Mucosa of descending colon (tissue), 3 donors: ENCODE measurements around the gene MAN1B1. TPM values are rescaled to one million over a fixed set of nuclear protein-coding genes. Genes with fewer than 3 reads are reported as not detected.

ENCODE experiments used
- ATAC-seq: fragments of 200-7000 bp; cut with Tn5 transposase; one replicate; pipeline ENCODE4 v1.9.1; 2020; ENCODE audit warnings: mild to moderate bottlenecking, moderate library complexity
- DNase-seq, 3 donors: peaks; one replicate each; pipeline ENCODE4 v3.0.0-alpha.2; 2020
- H3K36me3 ChIP-seq: fragments of 200-600 bp; one replicate; pipeline ENCODE4 v1.8.0; 2021; ENCODE audit warnings: low read depth, mild to moderate bottlenecking
- H3K4me1 ChIP-seq: fragments of 200-600 bp; one replicate; pipeline ENCODE4 v1.8.0; 2021; ENCODE audit warnings: low read depth, mild to moderate bottlenecking
- H3K4me3 ChIP-seq: fragments of 200-600 bp; one replicate; pipeline ENCODE4 v1.8.0; 2021; ENCODE audit warnings: mild to moderate bottlenecking
- H3K9me3 ChIP-seq: fragments of 200-600 bp; one replicate; pipeline ENCODE4 v1.8.0; 2021; ENCODE audit warnings: mild to moderate bottlenecking
- intact Hi-C, 2 donors: fragments of 100-400 bp; cut with DNase I in 1 of 2; cut with micrococcal nuclease in 1 of 2; formaldehyde crosslinking; loops; one replicate each; pipeline versions ENCODE4 v1.11.0 to v1.11.1; 2022; cut with DNase I, micrococcal nuclease
- total RNA-seq, 3 donors: library from RNA; stranded (reverse); fragmentation: NEBNext Ultra II Directional in 2 of 3; extraction: Animal tissue kit (Norgen Biotek cat#: 25700) in 2 of 3; gene quantifications; one replicate each; pipeline versions ENCODE4 v1.2.1 to v1.2.4, GENCODE V29; 2021 to 2023
- TF ChIP-seq, protein P1 (sequence below): fragments of 200-600 bp; IDR thresholded peaks from one replicate; pipeline ENCODE4 v1.8.0; 2022; ENCODE audit warnings: antibody characterized with exemption, mild to moderate bottlenecking
- donor health status: DM: no; HTN: no; CAD: no; lungs with moderate emphysema.
- donor health status: DM: no; HTN: no; CAD: no.
- donor health status: DM: no; HTN: yes; CAD: no.

Gene MAN1B1
- total RNA-seq, 3 donors from 2014 or later, result 36.1 to 55.4 (median 52.7) TPM

DNA sequence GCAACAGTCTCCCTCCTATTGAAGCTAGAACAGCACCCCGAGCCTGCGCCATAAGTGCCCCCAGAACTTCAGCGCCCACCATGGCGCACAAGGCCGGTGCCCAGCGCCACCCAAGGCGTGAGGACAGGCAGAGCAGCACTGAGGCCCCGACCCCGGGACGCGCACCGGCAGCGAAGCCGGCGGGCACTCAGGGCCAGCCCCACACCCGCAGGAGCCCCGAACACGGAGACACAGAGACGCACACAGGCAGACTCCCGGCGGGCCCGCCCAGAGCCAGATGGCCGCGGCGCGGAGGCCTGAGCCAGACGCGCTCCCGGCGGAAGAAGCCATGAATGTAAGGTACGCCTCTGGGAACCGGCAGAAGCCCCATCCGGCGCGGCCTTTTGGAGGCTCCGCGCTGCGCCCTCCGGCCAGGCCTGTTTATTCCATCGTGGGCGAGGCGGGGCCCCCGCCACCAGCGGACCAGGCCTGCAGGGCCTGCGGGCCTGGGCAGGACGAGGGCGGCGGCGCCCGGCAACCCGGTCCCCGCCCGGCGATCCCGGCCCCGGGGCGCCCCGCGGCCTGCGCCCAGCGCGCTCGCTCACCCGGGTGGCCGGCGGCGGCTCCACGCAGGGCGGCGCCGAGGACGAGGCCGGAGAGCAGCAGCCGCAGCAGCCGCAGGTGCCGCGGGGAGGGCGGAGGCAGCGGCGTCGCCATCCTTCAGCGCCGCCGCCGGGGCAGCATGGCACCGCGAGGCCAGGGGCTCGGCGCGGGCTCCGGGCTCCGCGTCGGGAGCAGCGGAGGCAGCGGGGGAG, 41.3 kb upstream of the MAN1B1 start:
- DNase-seq (peak in 2 of 3 donors; percentile 38 to 67), ATAC-seq (peak; percentile 33)
- no peaks in the 10 kb centered on the region for H3K36me3 ChIP-seq
- TF ChIP-seq, protein P1, sequence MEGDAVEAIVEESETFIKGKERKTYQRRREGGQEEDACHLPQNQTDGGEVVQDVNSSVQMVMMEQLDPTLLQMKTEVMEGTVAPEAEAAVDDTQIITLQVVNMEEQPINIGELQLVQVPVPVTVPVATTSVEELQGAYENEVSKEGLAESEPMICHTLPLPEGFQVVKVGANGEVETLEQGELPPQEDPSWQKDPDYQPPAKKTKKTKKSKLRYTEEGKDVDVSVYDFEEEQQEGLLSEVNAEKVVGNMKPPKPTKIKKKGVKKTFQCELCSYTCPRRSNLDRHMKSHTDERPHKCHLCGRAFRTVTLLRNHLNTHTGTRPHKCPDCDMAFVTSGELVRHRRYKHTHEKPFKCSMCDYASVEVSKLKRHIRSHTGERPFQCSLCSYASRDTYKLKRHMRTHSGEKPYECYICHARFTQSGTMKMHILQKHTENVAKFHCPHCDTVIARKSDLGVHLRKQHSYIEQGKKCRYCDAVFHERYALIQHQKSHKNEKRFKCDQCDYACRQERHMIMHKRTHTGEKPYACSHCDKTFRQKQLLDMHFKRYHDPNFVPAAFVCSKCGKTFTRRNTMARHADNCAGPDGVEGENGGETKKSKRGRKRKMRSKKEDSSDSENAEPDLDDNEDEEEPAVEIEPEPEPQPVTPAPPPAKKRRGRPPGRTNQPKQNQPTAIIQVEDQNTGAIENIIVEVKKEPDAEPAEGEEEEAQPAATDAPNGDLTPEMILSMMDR, result no peak
- intact Hi-C loops, result no loop called here
- H3K4me1 ChIP-seq, result peaks cover 28% of the 10 kb centered on the region
- H3K4me3 ChIP-seq, result peak overlapping the region; percentile 7
- H3K9me3 ChIP-seq, result no peaks in the 10 kb centered on the region

GRCh38 chr9:137046088-137046787, 40.5 kb upstream of the MAN1B1 start, which contains the start of gene NPDC1:
TSS of gene NPDC1 (minus strand) at chr9:137046177. CDS start at chr9:137045989, 188 bp downstream.
- DNase-seq, result peak; percentile 81 to 93 (median 91)
- TF ChIP-seq, protein P1, result peak; percentile 86
- no peaks in the 10 kb centered on the region for H3K9me3 ChIP-seq
- intact Hi-C loops, result no loop called here
- H3K36me3 ChIP-seq, result no peaks in the 10 kb centered on the region
- H3K4me3 ChIP-seq, result peak within 1 kb of the TSS; percentile 7
- ATAC-seq, result peak; percentile 81
- peaks cover 28% of the 10 kb centered on the region for H3K4me1 ChIP-seq

GRCh38 chr9:137048655-137049543, 37.9 kb upstream of the MAN1B1 start:
- intact Hi-C loops, result no loop called here
- TF ChIP-seq, protein P1, result no peak
- Histone ChIP-seq H3K36me3 (no peaks in the 10 kb centered on the region), H3K4me3 (no peak overlapping the region), H3K9me3 (no peaks in the 10 kb centered on the region), H3K4me1 (peaks cover 36% of the 10 kb centered on the region)
- ATAC-seq (no peak), DNase-seq (no peak)

DNA sequence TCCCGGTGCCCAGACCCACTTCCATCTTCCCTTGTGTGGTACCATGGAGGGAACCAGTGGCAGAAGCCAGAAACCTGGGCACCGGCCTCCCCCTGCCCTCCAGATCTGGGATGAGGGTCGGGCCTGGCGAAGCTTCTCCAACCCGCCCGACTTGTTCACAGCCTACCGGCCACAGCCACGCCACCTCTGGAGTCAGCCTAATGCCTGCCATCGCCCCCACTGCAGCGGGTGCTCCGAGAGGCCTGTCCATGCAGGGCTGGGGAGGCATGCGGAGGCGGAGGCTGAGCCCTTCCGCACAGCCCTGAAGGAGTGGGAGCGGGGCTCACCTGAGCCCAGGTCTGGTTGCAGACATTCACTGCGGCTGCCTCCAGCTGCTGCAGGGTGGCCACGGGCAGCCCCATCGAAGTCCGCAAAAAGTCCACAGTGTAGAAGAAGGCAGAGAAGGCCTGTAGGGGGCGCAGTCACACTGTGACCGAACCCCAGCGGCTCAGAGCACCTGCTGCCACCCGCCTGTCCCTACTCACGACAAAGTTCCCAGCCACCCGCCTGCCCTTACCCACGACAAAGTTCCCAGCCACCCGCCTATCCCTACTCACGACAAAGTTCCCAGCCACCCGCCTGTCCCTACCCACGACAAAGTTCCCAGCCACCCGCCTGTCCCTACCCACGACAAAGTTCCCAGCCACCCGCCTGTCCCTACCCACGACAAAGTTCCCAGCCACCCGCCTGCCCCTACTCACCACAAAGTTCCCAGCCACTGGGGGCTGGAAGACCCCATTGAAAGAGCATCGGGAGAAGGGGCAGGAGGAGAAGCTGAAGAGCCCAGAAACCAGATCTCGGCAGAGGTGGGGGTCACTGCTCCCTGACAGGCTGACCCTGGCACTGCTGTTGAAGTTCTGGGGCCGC, 37.0 kb upstream of the MAN1B1 start:
- peak; percentile 61 to 88 (median 77) for DNase-seq
- intact Hi-C loops, result no loop called here
- peak; percentile 30 for ATAC-seq
- TF ChIP-seq, protein P1, result peak; percentile 49
- H3K9me3 ChIP-seq, result no peaks in the 10 kb centered on the region
- no peak overlapping the region for H3K4me3 ChIP-seq
- peaks cover 33% of the 10 kb centered on the region for H3K4me1 ChIP-seq
- no peaks in the 10 kb centered on the region for H3K36me3 ChIP-seq
